Activated B cell treated with CpG ODN at 0.5 μM for 24 hours (primary cell): ENCODE results near the gene MAST1. TPM values are rescaled to one million over a fixed set of nuclear protein-coding genes. Genes with fewer than 3 reads are reported as not detected.
A peak's percentile ranks its signal among the peaks of the same experiment; 100 is the strongest.

Experiments used
- ATAC-seq: fragments of 200-7000 bp; cut with Tn5 transposase; one replicate; pipeline ENCODE4 v1.10.0; 2021; ENCODE audit warnings: low read depth, mild to moderate bottlenecking, moderate library complexity
- CTCF ChIA-PET: fragments of 350-600 bp; sonication (Branson Sonifier 250); formaldehyde crosslinking; loops from one replicate; lab custom pipeline; 2021; ENCODE audit warnings: antibody characterized with exemption; lab: Charles Lee
- POLR2A ChIA-PET: fragments of 350-600 bp; sonication (Branson Sonifier 250); formaldehyde crosslinking; loops from one replicate; lab custom pipeline; 2021; ENCODE audit warnings: antibody characterized with exemption; lab: Charles Lee
- DNase-seq: peaks from one replicate; pipeline ENCODE4 v3.0.0; 2022
- H3K27ac Mint-ChIP-seq: one replicate; pipeline ENCODE4 v1.8.0; 2020; ENCODE audit warnings: mixed read lengths
- H3K27me3 Mint-ChIP-seq: one replicate; pipeline ENCODE4 v1.8.0; 2021; ENCODE audit warnings: mixed read lengths
- H3K36me3 Mint-ChIP-seq: one replicate; pipeline ENCODE4 v1.8.0; 2021; ENCODE audit warnings: low read depth, mixed read lengths
- H3K4me1 Mint-ChIP-seq: one replicate; pipeline ENCODE4 v1.8.0; 2021; ENCODE audit warnings: mixed read lengths
- H3K4me3 Mint-ChIP-seq: one replicate; pipeline ENCODE4 v1.8.0; 2020; ENCODE audit warnings: mild to moderate bottlenecking, mixed read lengths
- H3K9me3 Mint-ChIP-seq: one replicate; pipeline ENCODE4 v1.8.0; 2020; ENCODE audit warnings: mixed read lengths
- CTCF ChIP-seq: fragments of 200-600 bp; IDR thresholded peaks from one replicate; pipeline ENCODE4 v1.8.0; 2022; ENCODE audit warnings: antibody characterized with exemption, mild to moderate bottlenecking
- intact Hi-C: fragments of 100-400 bp; cut with micrococcal nuclease; formaldehyde crosslinking; loops from one replicate; pipeline ENCODE4 v1.15.1; 2024
- total RNA-seq: library from RNA; stranded (reverse); gene quantifications from 2 replicates; pipeline ENCODE4 v1.2.3, GENCODE V29; 2022

MAST1 gene
- total RNA-seq, 1 donor from 2014 or later = 0.20 TPM

- Mint-ChIP-seq H3K4me3 (no peak overlapping the region), H3K4me1 (peaks cover 36% of the 10 kb centered on the region)
- intact Hi-C loops = no loop called here
These were observed 45.9 kb downstream of the MAST1 start for GRCh38 chr19:12884202-12884601.

GRCh38 chr19:12884627-12884925, 46.3 kb downstream of the MAST1 start:
- no peak for ATAC-seq
- TF ChIP-seq CTCF = no peak
- no peak for DNase-seq
- Mint-ChIP-seq H3K4me1 (peaks cover 36% of the 10 kb centered on the region), H3K27me3 (no peaks in the 10 kb centered on the region), H3K4me3 (peak overlapping the region; percentile 11), H3K27ac (no peak overlapping the region), H3K9me3 (peaks cover 2% of the 10 kb centered on the region), H3K36me3 (peaks cover 1% of the 10 kb centered on the region)
- intact Hi-C loops = no loop called here
- ChIA-PET POLR2A (interaction anchor here (0.6 to 2.2 kb wide), 9 partner anchors 29 to 210 kb away, joined by 3 to 15 read pairs (median 4); partner anchors contain the start of genes CALR, FARSA, JUNB and SYCE2), CTCF (interaction anchor here (0.8 to 3.4 kb wide), 6 partner anchors 8 to 209 kb away, joined by 3 to 39 read pairs (median 4); partner anchors contain the start of gene CALR)

More at GRCh38 chr19:12884202-12884601, 45.9 kb downstream of the MAST1 start:
- TF ChIP-seq CTCF = no peak
- H3K27ac Mint-ChIP-seq = no peak overlapping the region
- H3K36me3 Mint-ChIP-seq = peaks cover 1% of the 10 kb centered on the region
- CTCF ChIA-PET = interaction anchor here (1.7 to 3.4 kb wide), 2 partner anchors 81 to 210 kb away, joined by 6 to 39 read pairs; no protein-coding TSS in a partner anchor
- ATAC-seq (no peak), DNase-seq (no peak)
- POLR2A ChIA-PET = interaction anchor here (0.5 to 2.2 kb wide), 7 partner anchors 35 to 263 kb away, joined by 3 to 15 read pairs (median 7); partner anchors contain the start of genes CALR, FARSA, JUNB and SYCE2
- peaks cover 2% of the 10 kb centered on the region for H3K9me3 Mint-ChIP-seq
- H3K27me3 Mint-ChIP-seq = no peaks in the 10 kb centered on the region

GRCh38 chr19:12884926-12885748, 46.8 kb downstream of the MAST1 start:
- peak overlapping the region; percentile 61 for H3K27ac Mint-ChIP-seq
- H3K4me3 Mint-ChIP-seq = peak overlapping the region; percentile 79
- intact Hi-C loops = loop anchor here (1.0 kb wide), 2 partner anchors 34 to 80 kb away; partner anchors contain the start of gene SYCE2
- H3K27me3 Mint-ChIP-seq = no peaks in the 10 kb centered on the region
- TF ChIP-seq CTCF = no peak
- H3K9me3 Mint-ChIP-seq = peaks cover 2% of the 10 kb centered on the region
- DNase-seq = peak; percentile 71
- CTCF ChIA-PET = interaction anchor here (0.8 to 3.4 kb wide), 6 partner anchors 9 to 209 kb away, joined by 3 to 39 read pairs (median 4); partner anchors contain the start of gene CALR
- peaks cover 34% of the 10 kb centered on the region for H3K4me1 Mint-ChIP-seq
- ATAC-seq = peak; percentile 51
- POLR2A ChIA-PET = interaction anchor here (0.6 to 2.2 kb wide), 10 partner anchors 28 to 331 kb away, joined by 3 to 15 read pairs (median 4); partner anchors contain the start of genes CALR, FARSA, JUNB and SYCE2
- H3K36me3 Mint-ChIP-seq = peaks cover 1% of the 10 kb centered on the region

GRCh38 chr19:12885749-12886650, 47.7 kb downstream of the MAST1 start:
- peak overlapping the region; percentile 35 for H3K4me3 Mint-ChIP-seq
- H3K36me3 Mint-ChIP-seq = peaks cover 1% of the 10 kb centered on the region
- peaks cover 2% of the 10 kb centered on the region for H3K9me3 Mint-ChIP-seq
- intact Hi-C loops = loop anchor here (1.0 kb wide), 2 partner anchors 33 to 79 kb away; partner anchors contain the start of gene SYCE2
- ATAC-seq (no peak), DNase-seq (no peak)
- TF ChIP-seq CTCF = no peak
- ChIA-PET POLR2A (interaction anchor here (0.5 to 2.2 kb wide), 10 partner anchors 27 to 1304 kb away, joined by 3 to 15 read pairs (median 4); partner anchors contain the start of genes CALR, FARSA, JUNB and SYCE2), CTCF (interaction anchor here (1.3 to 3.4 kb wide), 3 partner anchors 79 to 208 kb away, joined by 3 to 39 read pairs (median 6); no protein-coding TSS in a partner anchor)
- H3K27ac Mint-ChIP-seq = no peak overlapping the region
- no peaks in the 10 kb centered on the region for H3K27me3 Mint-ChIP-seq
- H3K4me1 Mint-ChIP-seq = peaks cover 33% of the 10 kb centered on the region
